GM19467 (cell line): ENCODE results near the gene RCC1.
"Not testable (repeated sequence)": the region's sequence is repeated elsewhere in the genome, so short reads cannot be mapped to it uniquely, and the experiment has no call there.

ENCODE experiments used
- ATAC-seq: cut with Tn5 transposase; IDR thresholded peaks from one replicate; pipeline ENCODE4 v1.9.1; 2021; ENCODE audit warnings: mild to moderate bottlenecking, moderate library complexity; ENCODE audit not compliant: unreplicated experiment

Gene RCC1

DNA sequence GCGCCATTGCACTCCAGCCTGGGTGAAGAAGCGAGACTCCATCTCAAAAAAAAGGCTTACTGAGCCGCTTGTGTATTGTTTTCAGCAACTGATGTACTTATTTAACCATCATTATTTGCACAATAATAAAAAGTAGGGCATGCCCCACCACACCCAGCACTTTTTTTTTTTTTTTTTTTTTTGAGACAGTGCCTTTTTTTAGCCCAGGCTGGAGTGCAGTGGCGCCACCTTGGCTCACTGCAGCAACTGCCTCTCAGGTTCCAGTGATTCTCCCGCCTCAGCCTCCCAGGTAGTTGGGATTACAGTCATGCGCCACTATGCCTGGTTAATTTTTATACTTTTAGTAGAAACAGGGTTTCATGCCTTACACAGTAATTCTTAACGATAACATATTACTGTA lies 34.8 kb downstream of the RCC1 start:
- ATAC-seq = no peak

DNA sequence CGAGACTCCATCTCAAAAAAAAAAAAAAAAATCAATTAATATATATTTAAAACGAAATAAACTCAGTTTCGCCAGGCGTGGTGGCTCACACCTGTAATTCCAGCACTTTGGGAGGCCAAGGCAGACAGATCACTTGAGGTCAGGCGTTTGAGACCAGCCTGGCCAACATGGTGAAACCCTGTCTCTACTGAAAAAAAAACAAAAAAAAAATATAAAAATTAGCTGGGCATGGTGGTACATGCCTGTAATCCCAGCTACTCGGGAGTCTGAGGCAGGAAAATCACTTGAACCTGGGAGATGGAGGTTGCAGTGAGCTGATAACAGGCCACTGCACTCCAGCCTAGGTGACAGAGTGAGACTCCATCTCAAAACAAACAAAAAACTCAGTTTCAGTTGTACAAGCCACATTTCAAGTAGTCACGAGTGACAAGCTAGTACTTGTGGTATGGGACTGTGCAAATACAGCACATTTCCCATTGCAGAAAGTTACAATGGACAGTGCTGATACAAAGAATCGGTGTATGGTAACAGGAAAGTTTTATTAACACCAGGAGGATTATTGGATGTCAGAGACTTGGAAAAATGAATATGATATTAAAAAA lies 35.7 kb downstream of the RCC1 start:
- ATAC-seq = not testable (repeated sequence)

DNA sequence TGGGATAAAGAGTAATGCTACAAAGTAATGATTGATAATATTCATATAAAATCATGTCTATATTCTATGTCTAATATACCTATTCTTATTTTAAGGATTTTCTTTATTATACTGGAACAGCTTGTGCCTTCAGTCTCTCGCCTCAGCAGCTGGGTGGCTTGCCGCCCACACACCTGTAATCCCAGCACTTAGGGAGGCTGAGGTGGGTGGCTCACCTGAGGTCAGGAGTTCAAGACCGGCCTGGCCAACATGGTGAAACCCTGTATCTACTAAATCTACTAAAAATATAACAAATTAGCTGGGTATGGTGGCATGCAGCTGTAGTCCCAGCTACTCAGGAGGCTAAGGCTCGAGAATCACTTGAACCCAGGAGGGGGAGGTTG lies 39.4 kb downstream of the RCC1 start:
- no peak for ATAC-seq

DNA sequence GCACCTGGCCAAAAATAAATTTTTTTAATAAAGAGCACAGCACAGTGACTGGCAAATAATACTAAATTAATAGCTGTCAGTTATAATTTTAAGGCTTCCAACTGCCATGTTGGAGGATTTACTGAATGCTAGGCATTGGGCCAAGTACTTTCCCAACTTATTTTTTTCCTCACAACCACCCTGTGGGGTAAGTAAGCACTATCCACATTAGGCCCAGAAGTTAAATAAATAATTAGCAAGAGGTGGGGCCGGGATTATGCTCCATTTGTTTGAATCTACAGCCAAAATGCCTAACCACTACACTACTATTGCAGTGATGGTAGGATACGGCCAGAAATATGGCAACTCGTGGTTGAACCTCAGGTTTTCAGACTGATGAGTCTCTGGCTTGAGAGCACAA lies 42.5 kb downstream of the RCC1 start:
- ATAC-seq = no peak

DNA sequence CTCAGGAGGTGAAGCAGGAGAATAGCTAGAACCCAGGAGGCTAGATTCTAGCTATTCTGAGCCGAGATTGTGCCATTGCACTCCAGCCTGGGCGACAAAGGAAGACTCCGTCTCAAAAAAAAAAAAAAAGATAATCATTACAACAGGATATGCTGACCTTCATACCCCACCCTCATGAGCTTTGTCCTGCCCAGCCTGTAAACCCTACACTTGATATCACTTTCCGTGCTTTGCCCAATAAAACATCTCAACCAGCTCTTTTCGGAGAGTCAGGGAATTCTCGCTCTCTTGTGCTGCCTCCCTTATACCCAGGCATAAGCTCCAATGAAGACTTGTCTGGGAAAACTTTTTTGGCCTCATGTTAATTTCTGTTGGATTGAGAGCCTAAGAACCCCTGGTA lies 45.5 kb downstream of the RCC1 start:
- no peak for ATAC-seq

DNA sequence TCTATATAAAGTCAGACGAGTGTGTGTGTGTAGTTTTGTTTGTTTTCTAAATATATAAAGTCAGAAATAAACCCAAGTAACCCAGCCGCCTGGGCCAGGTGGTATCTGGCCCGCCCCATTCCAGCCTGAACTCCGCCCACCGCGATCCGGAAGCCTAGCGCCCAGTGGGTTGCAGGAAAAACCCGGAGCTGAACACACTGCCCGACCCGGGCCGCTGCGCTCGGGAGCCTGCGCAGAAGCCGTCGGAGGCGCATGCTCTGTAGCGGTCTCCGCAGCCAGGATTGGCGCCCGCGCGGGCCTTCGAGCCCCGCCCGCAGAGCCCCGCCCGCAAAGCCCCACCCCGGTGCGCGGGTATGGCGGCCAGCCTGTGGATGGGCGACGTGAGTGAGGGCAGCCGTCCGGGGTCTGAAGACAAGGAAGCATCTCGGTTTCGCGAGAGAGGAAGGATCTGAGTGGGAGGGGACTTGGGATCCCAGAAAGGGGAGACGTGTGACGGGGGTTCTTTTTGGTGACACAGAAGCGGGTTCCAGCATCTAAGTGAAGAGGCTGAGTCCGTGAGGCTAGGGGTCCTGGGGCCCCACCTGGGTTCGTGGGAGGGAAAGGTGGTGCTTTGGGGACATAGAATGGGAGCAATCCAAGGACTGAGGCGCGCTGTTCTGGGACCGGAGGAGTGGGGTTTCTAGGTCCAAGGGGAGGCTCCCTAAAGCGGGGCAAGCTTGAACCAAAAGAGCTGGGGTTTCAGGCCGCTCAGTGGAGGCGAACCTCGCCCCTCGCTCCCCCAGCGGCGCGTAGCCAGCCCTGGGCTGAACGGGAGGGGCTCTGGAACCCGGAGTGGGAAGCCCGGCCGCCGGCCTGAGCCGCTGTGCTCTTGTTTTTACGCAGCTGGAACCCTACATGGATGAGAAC lies 47.2 kb downstream of the RCC1 start, which contains the start of gene TRNAU1AP:
TRNAU1AP (plus strand) TSS at position 328 of the 906 bp plus-strand sequence; CDS start at position 354, 26 bp downstream.
- peak; percentile 86 for ATAC-seq

DNA sequence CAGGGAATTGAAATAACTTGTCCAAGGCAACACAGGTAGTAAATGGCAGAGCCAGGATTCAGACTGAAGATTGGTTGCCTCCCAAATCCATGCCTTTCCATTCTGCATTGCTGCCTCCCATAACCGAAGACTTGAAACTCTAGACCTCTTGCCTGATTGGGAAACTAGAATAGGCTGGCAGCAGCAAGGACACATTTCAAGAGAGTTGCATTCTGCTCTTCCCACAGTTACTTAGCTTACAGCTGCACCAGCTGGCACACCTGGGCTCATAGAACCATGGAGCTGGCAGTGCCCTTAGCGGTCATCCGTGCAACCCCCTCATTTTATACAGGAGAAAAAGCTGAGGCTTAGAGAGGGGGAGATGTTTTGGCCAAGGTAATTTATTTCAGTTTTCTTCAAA lies 55.0 kb downstream of the RCC1 start:
- no peak for ATAC-seq

DNA sequence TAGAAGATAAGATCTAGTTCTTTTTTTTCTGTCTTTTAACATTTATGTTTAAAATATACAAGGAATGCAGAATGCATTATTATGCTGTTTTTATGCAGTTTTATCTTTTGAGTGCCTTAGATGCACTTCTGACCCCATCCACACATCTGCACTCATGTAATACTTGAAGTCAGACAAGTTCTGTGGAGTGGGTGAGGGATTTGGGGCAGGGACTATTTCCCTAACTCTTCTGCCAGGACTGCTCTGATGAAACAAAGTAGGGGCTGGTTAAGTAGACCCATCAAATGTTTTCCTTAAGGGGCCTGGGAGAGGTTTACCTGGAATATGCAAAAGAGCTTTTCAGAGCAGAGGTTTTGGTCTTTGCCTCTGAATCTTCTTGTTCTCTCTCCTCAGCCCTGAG lies 58.5 kb downstream of the RCC1 start:
- ATAC-seq = no peak

DNA sequence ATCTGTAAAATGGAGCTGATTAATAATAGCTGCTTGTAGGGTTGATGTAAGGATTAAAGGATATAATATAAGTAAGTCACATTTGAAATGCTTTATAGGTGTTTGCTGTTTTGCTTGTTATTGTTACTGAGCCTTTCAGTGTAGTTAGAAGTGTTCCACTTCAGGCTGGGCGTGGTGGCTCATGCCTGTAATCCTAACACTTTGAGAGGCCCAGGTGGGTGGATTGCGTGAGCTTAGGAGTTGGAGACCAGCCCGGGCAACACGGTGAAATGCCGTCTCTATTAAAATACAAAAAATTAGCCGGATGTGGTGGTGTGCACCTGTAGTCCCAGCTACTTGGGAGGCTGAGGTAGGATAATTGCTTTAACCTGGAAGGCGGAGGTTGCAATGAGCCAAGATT lies 59.2 kb downstream of the RCC1 start:
- no peak for ATAC-seq

DNA sequence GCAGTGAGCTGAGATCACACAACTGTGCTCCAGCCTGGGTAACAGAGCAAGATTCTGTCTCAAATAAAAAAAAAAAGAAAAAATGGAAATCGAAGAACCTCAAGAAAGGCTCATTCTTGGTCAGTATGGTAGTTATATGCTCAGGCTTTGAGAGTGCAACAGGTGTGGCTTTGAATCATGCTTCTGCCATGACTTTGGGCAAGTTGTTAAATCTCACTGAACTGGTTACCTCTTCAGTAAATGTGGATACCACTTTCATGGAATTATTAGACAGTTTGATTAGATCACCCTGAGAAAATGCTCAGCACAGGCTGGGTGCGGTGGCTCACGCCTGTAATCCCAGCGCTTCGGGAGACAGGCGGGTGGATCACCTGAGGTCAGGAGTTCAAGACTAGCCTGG lies 59.9 kb downstream of the RCC1 start:
- ATAC-seq = no peak

DNA sequence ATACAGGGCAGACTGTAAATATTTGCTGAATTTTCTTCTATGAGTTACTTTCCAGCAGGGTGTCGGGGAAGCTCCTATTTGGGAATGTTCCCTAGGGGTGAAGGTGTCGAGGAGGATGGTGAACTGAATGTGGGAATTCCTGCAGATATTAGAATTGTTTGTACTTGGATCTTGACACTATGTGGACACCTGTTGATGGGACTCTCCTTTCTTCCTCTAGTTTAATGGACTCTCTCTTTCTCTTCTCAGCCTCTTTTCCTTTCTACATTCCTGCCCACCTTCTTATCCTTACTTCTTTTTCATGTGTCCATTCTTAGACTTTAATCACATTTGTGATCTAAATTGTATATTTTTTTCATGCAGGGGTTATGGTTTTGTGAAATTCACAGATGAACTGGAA lies 61.1 kb downstream of the RCC1 start:
- no peak for ATAC-seq

DNA sequence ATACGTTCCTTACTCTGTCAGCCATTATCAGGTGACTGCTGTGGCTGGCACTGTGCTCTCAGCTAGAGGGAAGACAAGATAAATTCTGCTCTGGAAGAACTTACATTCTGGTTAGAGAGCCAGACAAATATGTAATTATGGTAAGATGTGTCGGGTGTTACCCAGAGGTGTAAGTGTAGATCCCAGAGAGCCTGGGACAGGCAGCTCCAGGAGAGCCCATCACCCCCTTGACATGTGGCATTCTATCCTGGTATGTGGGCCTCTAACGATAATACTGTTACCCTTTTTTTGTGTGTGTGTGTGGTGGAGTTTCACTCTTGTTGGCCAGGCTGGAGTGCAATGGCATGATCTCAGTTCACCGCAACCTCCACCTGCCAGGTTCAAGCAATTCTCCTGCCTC lies 66.1 kb downstream of the RCC1 start:
- no peak for ATAC-seq

DNA sequence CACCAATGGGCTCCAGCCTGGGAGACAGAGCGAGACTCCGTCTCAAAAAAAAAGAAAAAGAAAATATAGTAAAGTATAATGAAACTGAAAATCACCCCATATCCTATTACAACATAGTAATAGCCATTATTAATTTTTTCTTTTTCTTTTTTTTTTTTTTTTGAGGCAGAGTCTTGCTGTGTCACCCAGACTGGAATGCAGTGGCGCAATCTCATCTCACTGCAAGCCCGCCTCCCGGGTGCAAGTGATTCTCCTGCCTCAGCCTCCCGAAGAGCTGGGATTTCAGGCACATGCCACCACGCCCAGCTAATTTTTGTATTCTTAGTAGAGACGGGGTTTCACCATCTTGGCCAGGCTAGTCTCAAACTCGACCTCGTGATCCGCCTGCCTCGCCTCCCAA lies 67.0 kb downstream of the RCC1 start:
- not testable (repeated sequence) for ATAC-seq

DNA sequence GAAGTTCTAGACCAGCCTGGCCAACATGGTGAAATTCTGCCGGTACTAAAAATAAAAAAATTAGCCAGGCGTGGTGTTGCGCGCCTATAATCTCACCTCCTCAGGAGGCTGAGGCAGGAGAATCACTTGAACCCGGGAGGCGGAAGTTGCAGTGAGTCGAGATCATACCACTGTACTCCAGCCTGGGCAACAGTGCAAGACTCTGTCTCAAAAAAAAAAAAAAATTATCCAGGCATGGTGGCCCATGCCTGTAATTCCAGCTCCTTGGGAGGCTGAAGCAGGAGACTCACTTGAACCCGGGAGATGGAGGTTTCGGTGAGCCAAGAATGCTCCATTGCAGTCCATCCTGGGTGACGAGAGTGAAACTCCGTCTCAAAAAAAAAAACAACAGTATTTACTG lies 67.7 kb downstream of the RCC1 start:
- ATAC-seq = no peak

DNA sequence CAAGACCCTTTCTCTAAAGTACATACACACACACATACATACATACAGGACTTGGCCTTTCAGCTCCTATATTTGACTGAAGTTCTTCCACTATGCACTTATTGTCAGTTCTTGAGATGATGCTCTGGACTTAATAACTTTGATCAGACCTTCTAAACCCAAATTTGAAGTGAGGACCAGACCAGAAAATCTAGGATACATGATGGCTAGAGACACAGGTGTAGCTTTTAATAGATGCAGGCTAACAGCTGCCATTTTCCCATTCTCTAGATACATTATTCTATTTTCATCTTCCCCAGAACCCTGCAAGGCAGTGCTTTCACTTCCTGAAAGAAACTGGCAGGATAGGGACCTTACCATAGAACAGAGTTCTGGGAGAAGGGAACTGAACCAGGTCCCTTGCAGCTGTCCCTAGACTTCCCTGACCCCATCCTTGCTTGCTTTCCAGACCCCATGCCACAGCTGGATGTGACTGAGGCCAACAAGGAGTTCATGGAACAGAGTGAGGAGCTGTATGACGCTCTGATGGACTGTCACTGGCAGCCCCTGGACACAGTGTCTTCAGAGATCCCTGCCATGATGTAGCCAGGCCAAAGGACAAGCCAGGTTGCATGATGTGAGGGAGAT lies 71.3 kb downstream of the RCC1 start:
- ATAC-seq = no peak

DNA sequence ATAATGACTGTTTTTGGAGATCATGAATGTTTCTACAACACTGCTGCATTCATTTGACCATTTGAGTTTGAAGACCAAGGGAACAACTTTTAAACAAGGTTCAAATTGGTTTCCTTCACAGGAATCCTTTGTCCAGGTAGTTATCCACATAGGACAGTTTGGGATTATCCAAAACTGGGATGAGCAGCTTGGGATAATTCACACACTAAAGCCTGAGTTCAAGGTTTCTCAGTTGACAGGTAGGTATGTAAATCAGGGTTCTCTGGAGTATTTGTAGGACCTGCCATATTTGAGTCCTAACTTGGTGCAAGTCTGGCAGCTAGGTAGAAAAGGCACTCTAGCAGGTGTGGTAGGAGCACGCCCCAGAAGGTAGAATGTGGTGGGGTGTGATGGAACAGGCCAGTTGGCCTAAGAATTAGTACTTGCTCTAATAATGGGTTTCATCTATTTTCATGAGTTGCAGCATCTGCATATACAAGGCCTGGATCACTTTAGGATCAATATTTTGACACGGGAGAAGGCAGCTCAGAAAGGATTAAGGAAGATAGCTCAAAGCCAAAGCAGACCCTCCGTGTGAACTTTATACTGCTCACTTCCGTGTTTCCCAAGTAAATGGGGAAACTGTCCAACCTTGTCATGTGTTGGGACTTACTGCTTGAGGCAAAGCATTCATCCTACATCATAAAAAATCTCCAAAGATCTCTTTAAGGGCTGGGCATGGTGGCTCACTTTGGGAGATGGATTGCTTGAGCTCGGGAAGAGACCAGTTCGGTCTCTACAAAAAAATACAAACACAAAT lies 72.1 kb downstream of the RCC1 start:
- no peak for ATAC-seq

DNA sequence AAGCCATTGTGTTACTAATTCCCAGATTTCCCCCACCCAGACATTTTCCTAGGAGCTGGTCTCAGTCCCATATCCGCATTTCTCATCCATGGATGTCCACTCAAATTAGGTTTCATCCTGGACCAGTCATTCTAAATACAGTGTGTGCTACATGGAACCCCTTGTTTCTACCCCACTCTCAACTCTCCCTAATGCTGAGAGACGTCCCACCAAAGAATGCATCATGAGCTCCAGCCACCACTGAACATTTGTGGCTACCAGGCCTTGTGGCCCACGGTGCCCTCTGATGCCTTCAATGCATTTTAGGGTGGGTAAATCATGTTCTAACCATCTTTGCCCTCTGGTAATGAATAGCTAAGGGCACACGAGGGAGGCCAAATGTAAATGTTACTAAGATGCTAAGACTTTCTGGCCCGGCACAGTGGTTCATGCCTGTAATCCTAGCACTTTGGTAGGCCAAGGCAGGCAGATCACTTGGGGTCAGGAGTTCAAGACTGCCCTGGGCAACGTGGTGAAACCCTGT lies 72.9 kb downstream of the RCC1 start:
- no peak for ATAC-seq

DNA sequence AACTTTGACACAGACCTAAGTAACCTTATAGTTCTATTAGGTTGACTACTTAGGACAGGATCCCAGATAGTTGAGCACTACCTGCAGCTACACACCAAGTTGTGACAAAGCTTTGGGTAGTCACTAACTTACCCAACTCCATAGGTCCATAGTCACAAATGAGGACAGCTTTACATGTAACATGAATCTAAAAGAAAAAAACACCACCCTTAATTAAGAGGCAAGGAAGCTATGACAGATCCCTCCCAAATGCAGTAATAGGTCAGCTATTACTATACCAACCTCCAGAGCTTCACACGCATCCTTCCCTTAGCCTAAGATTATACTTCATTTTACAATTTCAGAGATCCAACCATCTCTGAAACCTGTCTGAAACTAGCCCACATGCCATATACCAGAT lies 73.6 kb downstream of the RCC1 start:
- no peak for ATAC-seq

DNA sequence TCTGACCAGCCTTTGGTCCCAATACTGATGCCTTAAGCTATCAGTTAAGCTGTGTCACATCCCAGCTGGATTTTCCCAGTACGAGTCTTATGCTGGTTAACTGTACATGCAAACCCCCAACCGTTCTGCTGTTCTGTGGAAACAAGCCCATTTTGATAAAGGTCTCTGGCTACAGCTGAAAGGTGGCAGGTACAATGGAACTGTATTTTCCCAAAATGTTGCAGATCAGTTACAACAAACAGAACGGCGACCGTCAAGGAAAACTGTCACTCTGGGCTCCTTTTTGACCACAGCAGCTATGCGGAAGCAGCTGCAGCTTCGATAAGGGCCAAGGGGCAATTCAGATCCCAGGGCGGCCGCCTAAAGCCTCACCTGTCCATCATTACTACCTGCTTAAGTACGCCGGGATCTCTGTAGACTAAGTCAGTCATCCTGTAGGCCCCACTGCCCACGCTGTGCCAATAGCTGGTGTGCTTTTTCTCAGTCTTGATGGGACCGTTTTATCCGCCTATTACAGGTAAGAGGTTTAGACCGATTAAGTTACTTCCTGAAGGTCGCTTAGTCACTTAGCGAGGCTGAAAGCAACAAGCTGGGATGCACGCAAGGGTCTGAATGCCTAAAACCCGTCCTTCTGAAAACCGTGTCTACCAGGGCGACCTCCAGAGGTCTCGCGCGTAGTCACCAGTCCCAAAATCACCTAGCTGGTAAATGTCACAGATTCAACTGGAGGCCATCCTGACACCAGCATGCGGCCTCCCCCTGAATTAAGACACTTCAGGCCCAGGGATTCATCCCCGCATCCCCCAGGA lies 75.1 kb downstream of the RCC1 start:
- peak; percentile 20 for ATAC-seq
